PFSK-1 (cell line): ENCODE results near the gene B3GNT8.

Experiments
- SIN3A ChIP-seq: IDR thresholded peaks from 2 replicates; pipeline ENCODE4 v1.6.1; 2012; ENCODE audit warnings: mild to moderate bottlenecking, low read length, moderate library complexity, borderline replicate concordance; ENCODE audit not compliant: insufficient read depth
- TAF1 ChIP-seq: IDR thresholded peaks from 2 replicates; pipeline ENCODE4 v1.6.1; 2012; ENCODE audit warnings: low read length, control low read depth, borderline replicate concordance; ENCODE audit not compliant: insufficient read depth

DNA sequence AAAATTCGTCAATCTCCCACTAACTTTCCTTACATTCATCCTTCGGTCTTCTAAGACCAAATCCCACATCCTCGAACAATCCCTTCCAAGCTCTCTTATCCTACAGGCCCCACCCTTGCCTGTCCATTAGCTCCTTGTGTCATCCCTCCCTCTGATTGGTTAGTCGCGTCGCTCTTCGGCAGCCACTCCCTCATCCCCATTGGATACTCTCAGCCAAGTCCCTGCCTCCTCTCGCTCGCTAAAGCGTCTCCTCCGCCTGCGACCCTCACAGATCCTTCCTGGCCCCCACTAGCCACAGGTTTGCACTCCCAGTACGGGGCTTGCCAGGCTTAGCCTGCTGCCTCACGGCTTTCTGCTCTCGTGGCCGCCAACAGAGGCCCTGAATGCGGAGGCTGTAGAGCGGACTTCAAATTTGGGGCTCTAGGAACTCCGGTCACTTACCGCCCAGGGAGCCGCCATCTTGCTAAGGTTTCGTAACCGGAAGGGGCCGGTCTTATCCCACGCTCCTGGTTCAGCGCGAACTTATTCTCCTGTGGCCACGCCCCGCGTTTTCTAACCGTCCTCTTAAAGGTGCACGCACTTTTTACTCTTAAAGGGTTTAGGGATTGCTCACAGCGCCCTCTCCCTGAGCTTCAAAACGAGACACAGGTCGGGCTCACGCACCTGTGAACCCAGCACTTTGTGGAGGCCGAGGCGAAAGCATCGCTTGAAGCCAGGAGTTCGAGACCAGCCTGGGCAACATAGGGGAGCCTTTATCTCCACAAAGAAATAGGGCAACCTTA is 12.5 kb upstream of the B3GNT8 start, which contains the start of gene DMAC2:
- TF ChIP-seq TAF1 (peak; percentile 84), SIN3A (0 out of 2 replicates have a peak, but pooled peaks have one; percentile 59)
